Measurements from ENCODE around the gene ATP8A2. TPM values are rescaled to one million over a fixed set of nuclear protein-coding genes. Genes with fewer than 3 reads are reported as not detected.

The ATP8A2 gene
- total and polyA plus RNA-seq, 10 of the 15 experiments (the other 5 are each of a cell fraction or from before 2014, with no cell fraction given), result 0.01 to 0.04 (median 0.04) TPM; not detected in 7

- no peak for FAIRE-seq
Observed at GRCh38 chr13:25872481-25873241, 500.9 kb downstream of the ATP8A2 start.

More at GRCh38 chr13:25872481-25873241, 500.9 kb downstream of the ATP8A2 start:
- ChIA-PET RAD21 (ENCODE audit: unreplicated experiment) (no interaction called here), CTCF (no interaction called here), POLR2A (no interaction called here), SMC1A (ENCODE audit: uncharacterized antibody, unreplicated experiment) (no interaction called here)
- 49% methylated on average over 7 of the region's 7 CpGs for WGBS (ENCODE audit: insufficient coverage, insufficient replicate concordance, low lambda C conversion rate, missing lambda C conversion rate)
- no peak overlapping the region for H3K4me2 ChIP-seq (ENCODE audit: control insufficient read depth, insufficient read depth)
- H3K27ac ChIP-seq (ENCODE audit: control insufficient read depth, insufficient read depth), result no peak overlapping the region
- intact Hi-C loops (cut with micrococcal nuclease; ENCODE audit: unreplicated experiment), result no loop called here
- no peaks in the 10 kb centered on the region; a peak in 2 of 4 replicates for H3K27me3 ChIP-seq (replicated peaks in 1 of 2; ENCODE audit: control insufficient read depth in 2 of 2, insufficient read depth in 2 of 2, low read length in 1 of 2)
- BruUV-seq (replicated peaks), result no TSS peak
- TF ChIP-seq MYC (IDR thresholded peaks at IDR 0.05; ENCODE audit: insufficient read depth, insufficient read length, insufficient replicate concordance, low read length, severe bottlenecking), result no peak
- no peak for TF ChIP-seq ZBTB4 (CRISPR knock-in tag; IDR thresholded peaks at IDR 0.05)
- no peak for TF ChIP-seq FOXK2 (IDR thresholded peaks at IDR 0.05)
- TF ChIP-seq RAD21 (IDR thresholded peaks at IDR 0.05; ENCODE audit: insufficient read depth, low read depth, low read length), result no peak
- no peak for TF ChIP-seq TCF7 (IDR thresholded peaks at IDR 0.05; ENCODE audit: borderline replicate concordance)
- no peak for TF ChIP-seq SP1 (IDR thresholded peaks at IDR 0.05; ENCODE audit: low read depth, low read length)
- TF ChIP-seq ZSCAN29 (IDR thresholded peaks at IDR 0.05), result no peak
- TF ChIP-seq HCFC1 (IDR thresholded peaks at IDR 0.05; ENCODE audit: low read length), result no peak
- no peak for TF ChIP-seq HDAC2 (IDR thresholded peaks at IDR 0.05)
- TF ChIP-seq POU2F2 (IDR thresholded peaks at IDR 0.05; ENCODE audit: borderline replicate concordance, low read depth, low read length), result no peak
- no peak for TF ChIP-seq MEF2A (IDR thresholded peaks at IDR 0.05; ENCODE audit: insufficient read depth, low read depth, low read length)
- no peak for TF ChIP-seq NR2F1 (conservative IDR thresholded peaks at IDR 0.05)
- TF ChIP-seq MXI1 (IDR thresholded peaks at IDR 0.05; ENCODE audit: low read depth, low read length), result no peak
- no peak for TF ChIP-seq YY1 (IDR thresholded peaks at IDR 0.05; ENCODE audit: low read depth, low read length)
- H3K9ac ChIP-seq (ENCODE audit: control insufficient read depth, insufficient read depth, low read length), result no peak overlapping the region
- H3K4me3 ChIP-seq, result no peak overlapping the region
- H3K79me2 ChIP-seq (ENCODE audit: control insufficient read depth, insufficient read depth, low read length), result no peaks in the 10 kb centered on the region
- no peaks in the 10 kb centered on the region for H3K4me1 ChIP-seq (ENCODE audit: control insufficient read depth, insufficient read depth, low read length)
- ATAC-seq, result no peak
- H3K9me3 ChIP-seq (replicated peaks; ENCODE audit: control insufficient read depth, insufficient read depth, low read length), result no peaks in the 10 kb centered on the region
- no peak overlapping the region for H2AFZ ChIP-seq (ENCODE audit: control insufficient read depth, low read depth, low read length)
- DNase-seq (ENCODE audit: low read depth, low spot score), result no peak
- no peaks in the 10 kb centered on the region; the same call in 1 of the 2 replicates for H4K20me1 ChIP-seq (ENCODE audit: control insufficient read depth, insufficient read depth)
- H3K36me3 ChIP-seq (ENCODE audit: control insufficient read depth in 2 of 2, insufficient read depth in 2 of 2, low read length in 1 of 2), result no peaks in the 10 kb centered on the region
- in situ Hi-C loops (cut with MboI), result no loop called here

Data from GM12878 (cell line).